H1 (cell line): Measurements from ENCODE around the gene KIF4A. TPM values are rescaled to one million over a fixed set of nuclear protein-coding genes. Genes with fewer than 3 reads are reported as not detected.

Experiments
- ASH2L ChIP-seq: fragments of 200-600, 300-600 bp; sonication (generic); IDR thresholded peaks from one replicate; pipeline ENCODE4 v1.7.1; 2017; ENCODE audit warnings: low read length
- GABPA ChIP-seq: IDR thresholded peaks from 2 replicates; pipeline ENCODE4 v1.6.1; 2011; ENCODE audit warnings: mild to moderate bottlenecking, low read length, moderate library complexity, borderline replicate concordance; ENCODE audit not compliant: insufficient read depth
- RFX5 ChIP-seq: IDR thresholded peaks from 2 replicates; pipeline ENCODE4 v1.6.1; 2011; ENCODE audit warnings: low read depth, low read length, improper control_type of control experiment, borderline replicate concordance
- SIRT6 ChIP-seq: IDR thresholded peaks from one replicate; pipeline ENCODE4 v1.7.1; 2012; ENCODE audit warnings: low read length, inconsistent platforms
- TAF7 ChIP-seq: optimal IDR thresholded peaks from 2 replicates; pipeline ENCODE3; 2011; ENCODE audit warnings: low read depth, mild to moderate bottlenecking, inconsistent platforms, low read length, moderate library complexity, borderline replicate concordance
- TCF12 ChIP-seq: IDR thresholded peaks from 2 replicates; pipeline ENCODE4 v1.6.1; 2011; ENCODE audit warnings: low read depth, mild to moderate bottlenecking, low read length
- TEAD4 ChIP-seq: IDR thresholded peaks from 2 replicates; pipeline ENCODE4 v1.6.1; 2012; ENCODE audit warnings: low read depth, low read length, inconsistent platforms, mixed read lengths
- polyA plus RNA-seq, 7 experiments: library from polyadenylated mRNA; depleted of rRNA in 3 of 7; stranded (reverse) in 5 of 7; unstranded in 2 of 7; fragments of >200 nt in 5 of 7; fragments of 200-250 nt in 2 of 7; gene quantifications; 1 replicate in 5 of 7; 2 replicates in 1 of 7; 4 replicates in 1 of 7; pipeline versions ENCODE4 v1.2.1 to v1.2.3, GENCODE V29; 2011 to 2013; ENCODE audit warnings: missing spikeins in 2 of 7, mixed read lengths in 2 of 7
- total RNA-seq: library from RNA; stranded (reverse); fragmentation: NEBNext Ultra II Directional; extraction: Animal tissue kit (Norgen Biotek cat#: 25700); gene quantifications from 2 replicates; pipeline ENCODE4 v1.2.1, GENCODE V29; 2021
- TF ChIP-seq, protein P1 (sequence below): IDR thresholded peaks from 2 replicates; pipeline ENCODE4 v1.6.1; 2011; ENCODE audit warnings: low read depth, mild to moderate bottlenecking, low read length; ENCODE audit not compliant: insufficient read depth
- TF ChIP-seq, protein P2 (sequence below): IDR thresholded peaks from 2 replicates; pipeline ENCODE4 v1.6.1; 2012; ENCODE audit warnings: inconsistent platforms

The KIF4A gene
- total and polyA plus RNA-seq, 2 of the 8 experiments (the other 6 are each of a cell fraction or from before 2014, with no cell fraction given): 10.9 to 35.7 TPM

DNA sequence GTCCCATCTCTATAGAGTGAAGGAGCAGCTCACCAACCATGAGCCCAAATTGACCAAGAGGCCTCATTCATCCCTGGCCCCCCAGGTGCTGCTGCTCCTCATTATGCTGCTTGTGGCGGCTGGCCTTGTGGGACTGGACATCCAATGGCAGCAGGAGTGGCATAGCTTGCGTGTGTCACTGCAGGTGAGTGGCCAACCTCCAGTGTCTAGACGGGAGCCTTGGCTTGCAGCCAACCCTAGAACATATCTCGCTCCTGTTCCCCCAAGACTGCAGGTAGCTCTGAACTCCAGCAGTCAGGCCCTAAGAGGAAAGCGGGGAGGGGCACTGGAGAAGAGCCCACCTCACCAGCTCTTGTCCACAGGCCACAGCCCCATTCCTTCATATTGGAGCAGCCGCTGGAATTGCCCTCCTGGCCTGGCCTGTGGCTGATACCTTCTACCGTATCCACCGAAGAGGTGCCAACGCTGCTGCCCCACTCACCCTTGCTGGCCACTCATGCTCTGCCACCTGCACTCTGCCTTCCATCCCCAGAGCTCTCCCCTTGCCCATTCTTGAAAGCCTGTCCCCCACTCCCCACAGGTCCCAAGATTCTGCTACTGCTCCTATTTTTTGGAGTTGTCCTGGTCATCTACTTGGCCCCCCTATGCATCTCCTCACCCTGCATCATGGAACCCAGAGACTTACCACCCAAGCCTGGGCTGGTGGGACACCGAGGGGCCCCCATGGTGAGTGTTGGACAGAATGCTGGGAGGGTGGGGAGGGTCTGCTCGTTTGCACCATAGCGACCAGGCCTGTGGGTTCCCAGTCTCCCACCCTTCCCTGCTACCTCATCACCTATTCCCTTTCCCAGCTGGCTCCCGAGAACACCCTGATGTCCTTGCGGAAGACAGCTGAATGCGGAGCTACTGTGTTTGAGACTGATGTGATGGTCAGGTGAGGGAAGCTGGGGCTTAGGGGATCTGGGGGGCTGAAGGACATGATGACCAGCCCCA, 136.7 kb downstream of the KIF4A start (continued):
- TF ChIP-seq, protein P1, sequence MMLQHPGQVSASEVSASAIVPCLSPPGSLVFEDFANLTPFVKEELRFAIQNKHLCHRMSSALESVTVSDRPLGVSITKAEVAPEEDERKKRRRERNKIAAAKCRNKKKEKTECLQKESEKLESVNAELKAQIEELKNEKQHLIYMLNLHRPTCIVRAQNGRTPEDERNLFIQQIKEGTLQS: no peak
- TF ChIP-seq SIRT6 (no peak), TAF7 (no peak), RFX5 (no peak), TEAD4 (no peak), GABPA (no peak), TCF12 (no peak), ASH2L (no peak)
- TF ChIP-seq, protein P2, sequence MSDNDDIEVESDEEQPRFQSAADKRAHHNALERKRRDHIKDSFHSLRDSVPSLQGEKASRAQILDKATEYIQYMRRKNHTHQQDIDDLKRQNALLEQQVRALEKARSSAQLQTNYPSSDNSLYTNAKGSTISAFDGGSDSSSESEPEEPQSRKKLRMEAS: no peak
